Inflammatory macrophage treated with lipopolysaccharide for 1 hour (primary cell): ENCODE measurements around the gene PRPF6.

Experiments used
- DNase-seq, 2 donors: peaks; one replicate each; pipeline ENCODE4 v3.0.0-alpha.2; 2020 to 2022

The PRPF6 gene

GRCh38 chr20:64022671-64023360, 41.9 kb downstream of the PRPF6 start:
- no peak for DNase-seq

- DNase-seq = no peak
These were observed 42.6 kb downstream of the PRPF6 start for GRCh38 chr20:64023361-64024140.

GRCh38 chr20:64024141-64024990, 43.4 kb downstream of the PRPF6 start:
- DNase-seq = no peak

GRCh38 chr20:64025101-64025825, 44.3 kb downstream of the PRPF6 start:
- DNase-seq = no peak

DNA sequence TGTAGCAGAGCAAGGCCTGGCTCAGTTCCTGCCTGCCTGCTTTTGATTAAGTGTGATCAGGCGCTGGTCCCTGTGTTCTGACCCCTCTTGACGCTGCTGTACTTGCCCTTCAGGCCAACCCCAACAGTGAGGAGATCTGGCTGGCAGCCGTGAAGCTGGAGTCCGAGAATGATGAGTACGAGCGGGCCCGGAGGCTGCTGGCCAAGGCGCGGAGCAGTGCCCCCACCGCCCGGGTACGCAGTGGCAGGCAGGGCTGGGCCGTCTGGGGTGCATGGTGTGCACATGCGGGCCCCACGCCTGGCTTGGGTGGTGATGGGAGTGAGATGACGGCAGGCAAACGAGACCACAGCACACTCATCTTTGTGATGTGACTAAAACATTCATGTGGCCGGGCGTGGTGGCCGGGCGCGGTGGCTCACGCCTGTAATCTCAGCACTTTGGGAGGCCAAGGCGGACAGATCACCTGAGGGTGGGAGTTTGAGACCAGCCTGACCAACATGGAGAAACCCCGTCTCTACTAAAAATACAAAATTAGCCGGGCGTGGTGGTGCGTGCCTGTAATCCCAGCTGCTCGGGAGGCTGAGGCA, 45.0 kb downstream of the PRPF6 start:
- no peak for DNase-seq

DNA sequence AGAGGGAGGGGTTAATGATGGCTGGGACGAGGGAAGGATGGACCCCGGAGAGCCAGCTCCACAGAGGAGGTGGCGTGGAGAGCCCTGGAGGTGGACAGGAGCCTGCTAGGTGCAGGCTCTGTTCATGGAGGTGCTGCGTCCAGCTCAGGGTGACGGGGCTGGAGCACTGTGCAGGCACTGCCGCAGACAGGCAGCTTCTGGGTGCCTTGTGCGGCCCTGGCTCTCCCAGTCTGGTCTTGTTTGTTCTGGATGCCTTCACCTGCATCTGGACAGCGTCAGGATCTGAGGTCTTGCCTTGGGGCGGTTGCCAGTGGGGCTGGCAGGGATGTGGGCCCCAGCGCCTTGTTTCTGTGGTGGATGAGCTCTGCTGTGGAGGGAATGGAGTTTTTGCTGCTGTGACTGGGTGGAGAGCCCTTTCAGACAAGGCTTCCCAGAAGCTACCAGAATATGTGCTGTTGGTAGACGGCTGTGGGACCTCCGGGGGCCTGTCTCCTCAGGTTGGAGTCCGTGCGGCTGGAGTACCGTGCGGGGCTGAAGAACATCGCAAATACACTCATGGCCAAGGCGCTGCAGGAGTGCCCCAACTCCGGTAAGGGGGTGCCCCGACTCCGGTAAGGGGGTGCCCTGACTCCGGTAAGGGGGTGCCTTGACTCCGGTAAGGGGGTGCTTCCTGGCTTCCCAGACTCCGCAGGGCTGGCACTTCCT, 47.2 kb downstream of the PRPF6 start:
- no peak for DNase-seq

- no peak for DNase-seq
These were observed 48.6 kb downstream of the PRPF6 start for GRCh38 chr20:64029293-64030117.

DNA sequence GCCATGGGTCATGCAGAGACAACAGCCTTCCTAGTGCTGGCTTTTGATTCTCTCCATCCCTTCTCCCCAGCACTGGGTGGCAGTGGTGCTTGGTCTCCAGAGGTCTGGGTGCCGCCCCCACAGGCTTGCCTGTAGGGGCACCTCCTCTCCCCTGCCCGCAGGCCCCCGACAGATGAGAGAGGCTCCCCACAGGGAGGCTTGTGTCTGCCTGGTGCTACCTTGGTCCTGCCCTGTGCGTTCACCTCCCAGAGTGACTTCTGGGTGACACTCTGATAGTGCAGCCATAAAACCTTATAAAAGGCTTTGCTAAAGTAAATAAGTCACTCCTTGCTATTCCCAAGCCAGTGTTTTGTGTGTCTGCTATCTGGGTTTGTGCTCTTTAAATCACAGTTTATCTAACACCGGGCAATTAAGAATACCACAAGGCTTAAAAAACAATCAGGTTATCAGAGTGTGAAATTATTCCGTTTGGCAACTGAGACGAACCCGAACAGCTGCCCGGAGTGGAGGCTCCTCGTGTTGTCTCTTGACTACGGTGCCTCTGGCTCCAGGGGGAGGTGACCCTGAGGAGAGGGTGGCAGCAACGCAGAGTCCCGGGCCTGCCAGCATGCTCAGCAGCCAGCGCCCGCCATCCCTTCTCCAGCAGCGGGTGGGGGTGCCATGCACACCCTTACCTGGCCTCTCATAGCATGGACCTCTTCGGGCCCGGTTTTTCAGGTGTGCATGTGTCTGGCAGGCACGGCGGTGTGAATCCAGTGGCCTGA, 49.6 kb downstream of the PRPF6 start:
- no peak for DNase-seq

GRCh38 chr20:64031822-64032314, 50.9 kb downstream of the PRPF6 start:
- no peak for DNase-seq

- no peak for DNase-seq
These were observed 52.0 kb downstream of the PRPF6 start for GRCh38 chr20:64032706-64033624.

- no peak for DNase-seq
These were observed 53.1 kb downstream of the PRPF6 start for GRCh38 chr20:64033981-64034493.

DNA sequence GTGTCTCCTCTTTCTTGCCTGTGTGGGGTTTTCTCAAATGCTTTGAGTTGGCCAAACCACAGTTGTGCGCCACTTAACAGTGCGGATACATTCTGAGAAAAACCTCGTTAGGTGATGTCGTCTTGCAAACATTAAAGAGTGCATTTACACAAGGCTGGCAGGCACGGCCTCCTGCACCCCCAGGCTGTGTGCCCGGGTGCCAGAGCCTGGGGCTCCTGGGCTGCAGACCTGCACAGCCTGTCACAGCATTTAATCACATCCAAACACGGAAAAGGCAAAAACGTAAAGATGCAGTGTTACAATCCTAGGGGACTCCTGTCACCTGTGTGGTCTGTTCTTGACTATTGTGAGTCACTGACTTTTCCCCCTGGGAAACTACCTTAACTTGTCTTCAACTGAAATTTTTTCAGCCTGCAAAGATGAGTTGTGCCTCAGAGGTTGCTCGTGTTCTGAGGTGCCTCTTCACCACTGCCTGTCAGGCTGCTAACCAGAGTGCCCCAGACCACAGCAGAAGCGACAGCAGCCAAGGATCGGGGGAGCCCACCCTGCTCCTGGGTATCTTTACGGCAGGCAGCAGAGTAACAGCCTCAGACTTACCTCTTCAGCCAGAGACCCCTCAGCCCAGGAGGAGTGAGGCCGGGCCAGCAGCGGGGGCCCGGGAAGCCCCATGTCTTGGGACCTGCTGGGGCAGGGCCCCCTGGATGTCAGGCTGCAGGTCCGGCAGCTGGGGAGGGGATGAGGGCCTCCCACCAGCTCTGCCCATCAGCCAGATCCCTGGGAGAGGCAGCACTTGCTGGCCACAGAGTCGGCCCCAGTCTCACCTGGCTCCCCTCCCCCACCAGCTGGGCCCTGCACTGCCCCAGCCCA, 54.4 kb downstream of the PRPF6 start:
- DNase-seq = no peak

- DNase-seq = no peak
These were observed 55.0 kb downstream of the PRPF6 start, which contains the start of gene C20orf204 for GRCh38 chr20:64035933-64036345. TSS of gene C20orf204 (plus strand) at chr20:64036182. CDS start at chr20:64036324, 142 bp downstream.

DNA sequence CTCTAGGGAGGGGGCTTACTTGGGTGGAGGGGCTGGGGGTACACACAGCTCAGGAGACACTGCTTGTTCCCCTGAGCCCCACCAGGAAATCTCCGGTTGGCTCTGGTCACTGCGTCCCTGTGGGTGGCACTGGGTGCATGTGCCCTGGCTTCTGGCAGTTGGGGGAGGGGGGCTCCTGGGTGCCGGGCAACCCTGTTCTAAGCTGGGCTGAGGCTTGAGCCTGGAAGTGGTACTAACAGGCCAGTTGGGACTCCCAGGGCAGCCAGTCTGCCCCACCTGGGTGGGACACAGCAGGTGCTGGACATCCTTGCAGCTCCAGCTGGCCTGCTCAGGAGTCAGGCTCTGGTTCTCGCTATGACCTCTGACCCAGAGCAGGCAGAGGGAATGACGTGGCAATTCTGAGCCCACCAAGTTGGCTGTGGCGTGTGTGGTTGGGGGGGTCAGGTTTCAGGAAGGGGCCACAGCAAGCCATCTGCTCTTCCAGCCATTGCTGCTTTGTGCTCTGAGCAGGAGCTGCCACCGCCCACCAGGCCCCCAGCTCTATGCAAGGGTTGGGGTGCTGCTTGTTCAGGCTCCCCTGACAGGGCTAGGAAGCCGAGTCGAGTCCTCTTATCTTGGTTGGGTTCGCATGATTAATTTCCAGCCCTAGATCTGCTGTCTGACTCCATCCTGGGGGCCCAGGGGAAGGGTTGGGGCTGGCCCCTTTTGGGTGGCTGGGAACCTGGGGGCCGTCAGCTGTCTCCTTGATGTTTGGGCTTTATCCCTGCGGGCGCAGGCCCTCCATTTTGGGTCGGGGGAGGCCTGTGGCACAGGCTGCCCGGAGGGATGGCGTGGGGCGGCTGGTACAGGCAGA, 55.6 kb downstream of the PRPF6 start:
- no peak for DNase-seq

GRCh38 chr20:64037199-64037497, 56.2 kb downstream of the PRPF6 start:
- no peak for DNase-seq

DNA sequence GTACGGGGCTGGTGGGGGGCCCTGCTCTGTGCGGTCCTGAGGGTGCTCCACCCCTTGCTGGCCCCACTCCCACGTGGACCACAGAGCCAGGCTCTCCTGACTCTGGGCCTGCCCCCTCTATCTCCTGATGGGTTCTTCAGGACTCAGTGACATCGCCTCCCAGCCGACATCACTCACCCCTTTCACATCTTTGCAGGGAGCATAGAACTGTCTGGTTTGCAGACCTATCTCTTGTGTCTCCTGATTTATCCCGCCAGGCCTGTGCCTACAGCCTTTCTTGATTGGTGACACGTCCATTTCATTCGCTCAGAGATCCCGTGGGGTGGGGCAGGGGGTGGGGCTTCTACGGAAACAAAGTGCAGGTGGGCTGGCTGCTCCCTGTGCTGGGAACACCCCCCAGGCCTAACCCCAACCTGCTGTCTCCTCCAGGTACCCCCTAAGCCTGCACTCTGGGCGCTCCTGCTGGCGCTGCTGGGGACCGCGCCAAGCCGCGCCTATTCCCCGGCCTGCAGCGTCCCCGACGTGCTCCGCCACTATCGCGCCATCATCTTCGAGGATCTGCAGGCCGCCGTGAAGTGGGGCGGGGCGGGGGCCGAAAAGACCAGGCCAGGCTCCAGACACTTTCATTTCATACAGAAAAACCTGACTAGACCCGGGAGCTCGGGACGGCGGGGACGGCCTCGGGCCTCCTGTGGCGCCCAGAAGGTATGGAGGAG, 56.7 kb downstream of the PRPF6 start:
- no peak for DNase-seq
